IPS-18a (cell line): Measurements from ENCODE around the gene ATP8B1.

Experiments used
- H3K27ac ChIP-seq: one replicate; pipeline ENCODE4 v1.5.1; 2013; ENCODE audit warnings: low read length
- H3K27me3 ChIP-seq: one replicate; pipeline ENCODE4 v1.6.1; 2013; ENCODE audit warnings: mild to moderate bottlenecking, low read length; ENCODE audit not compliant: control insufficient read depth, insufficient read depth
- H3K36me3 ChIP-seq: one replicate; pipeline ENCODE4 v1.6.1; 2013; ENCODE audit warnings: low read depth, low read length; ENCODE audit not compliant: control insufficient read depth
- H3K4me1 ChIP-seq: one replicate; pipeline ENCODE4 v1.6.1; 2013; ENCODE audit warnings: low read depth, low read length; ENCODE audit not compliant: control insufficient read depth
- H3K4me3 ChIP-seq: one replicate; pipeline ENCODE4 v1.5.1; 2013; ENCODE audit warnings: low read length
- H3K9ac ChIP-seq: one replicate; pipeline ENCODE4 v1.6.1; 2013; ENCODE audit warnings: mild to moderate bottlenecking, low read length, moderate library complexity
- H3K9me3 ChIP-seq: one replicate; pipeline ENCODE4 v1.6.1; 2013; ENCODE audit warnings: low read depth, low read length; ENCODE audit not compliant: control insufficient read depth

The ATP8B1 gene

GRCh38 chr18:57772387-57772799 is 30.7 kb downstream of the ATP8B1 start:
- H3K9ac ChIP-seq, result no peak overlapping the region
- no peak overlapping the region for H3K4me3 ChIP-seq
- no peaks in the 10 kb centered on the region for H3K36me3 ChIP-seq
- no peak overlapping the region for H3K27ac ChIP-seq
- H3K4me1 ChIP-seq, result peaks cover 12% of the 10 kb centered on the region
- H3K9me3 ChIP-seq, result no peaks in the 10 kb centered on the region
- no peaks in the 10 kb centered on the region for H3K27me3 ChIP-seq

DNA sequence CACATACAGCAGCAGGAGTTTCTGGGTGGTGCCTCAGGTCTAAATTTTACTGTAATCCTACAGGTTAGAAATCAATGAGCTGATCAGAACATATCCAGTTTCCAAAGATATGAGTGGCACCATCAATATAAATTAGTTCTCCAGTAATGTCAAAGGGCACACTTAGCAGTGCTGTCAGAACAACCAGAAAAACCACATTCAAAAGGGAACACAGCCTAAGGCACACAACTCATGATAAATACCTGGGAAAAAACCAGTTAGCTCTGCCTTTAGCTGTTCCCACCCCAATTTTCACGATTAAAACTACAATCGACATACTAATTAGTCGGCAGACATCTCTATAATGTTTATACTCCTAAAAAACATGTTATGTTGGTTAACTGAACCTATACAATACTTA is 31.5 kb downstream of the ATP8B1 start:
- Histone ChIP-seq H3K36me3 (no peaks in the 10 kb centered on the region), H3K9me3 (no peaks in the 10 kb centered on the region), H3K27me3 (no peaks in the 10 kb centered on the region), H3K27ac (no peak overlapping the region), H3K9ac (no peak overlapping the region), H3K4me3 (no peak overlapping the region), H3K4me1 (peaks cover 12% of the 10 kb centered on the region)

DNA sequence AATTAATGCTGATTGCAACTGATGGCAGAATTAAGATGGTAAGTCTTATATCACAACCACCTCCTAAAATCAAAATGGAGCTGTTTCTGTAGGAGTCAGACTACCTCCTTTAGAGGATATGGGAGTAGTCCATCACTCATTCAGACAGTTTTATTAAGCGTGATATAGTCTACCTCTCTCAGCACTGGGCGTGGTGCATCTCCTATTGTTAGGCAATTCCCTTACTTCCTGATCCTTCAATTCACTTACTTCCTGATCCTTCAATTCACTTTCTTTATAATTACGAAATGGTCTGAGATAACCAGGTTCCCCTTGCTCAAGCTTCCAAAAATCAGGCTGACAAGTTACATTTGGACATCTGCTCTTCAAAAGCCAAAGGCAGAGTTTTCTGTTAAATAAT is 31.9 kb downstream of the ATP8B1 start:
- no peak overlapping the region for H3K27ac ChIP-seq
- no peaks in the 10 kb centered on the region for H3K27me3 ChIP-seq
- H3K4me3 ChIP-seq, result no peak overlapping the region
- H3K9me3 ChIP-seq, result no peaks in the 10 kb centered on the region
- H3K9ac ChIP-seq, result no peak overlapping the region
- no peaks in the 10 kb centered on the region for H3K36me3 ChIP-seq
- H3K4me1 ChIP-seq, result peaks cover 12% of the 10 kb centered on the region

- Histone ChIP-seq H3K27ac (no peak overlapping the region), H3K4me1 (peaks cover 12% of the 10 kb centered on the region), H3K9me3 (no peaks in the 10 kb centered on the region), H3K27me3 (no peaks in the 10 kb centered on the region), H3K4me3 (no peak overlapping the region), H3K9ac (no peak overlapping the region), H3K36me3 (no peaks in the 10 kb centered on the region)
Observed at GRCh38 chr18:57768537-57769326, 34.4 kb downstream of the ATP8B1 start.

DNA sequence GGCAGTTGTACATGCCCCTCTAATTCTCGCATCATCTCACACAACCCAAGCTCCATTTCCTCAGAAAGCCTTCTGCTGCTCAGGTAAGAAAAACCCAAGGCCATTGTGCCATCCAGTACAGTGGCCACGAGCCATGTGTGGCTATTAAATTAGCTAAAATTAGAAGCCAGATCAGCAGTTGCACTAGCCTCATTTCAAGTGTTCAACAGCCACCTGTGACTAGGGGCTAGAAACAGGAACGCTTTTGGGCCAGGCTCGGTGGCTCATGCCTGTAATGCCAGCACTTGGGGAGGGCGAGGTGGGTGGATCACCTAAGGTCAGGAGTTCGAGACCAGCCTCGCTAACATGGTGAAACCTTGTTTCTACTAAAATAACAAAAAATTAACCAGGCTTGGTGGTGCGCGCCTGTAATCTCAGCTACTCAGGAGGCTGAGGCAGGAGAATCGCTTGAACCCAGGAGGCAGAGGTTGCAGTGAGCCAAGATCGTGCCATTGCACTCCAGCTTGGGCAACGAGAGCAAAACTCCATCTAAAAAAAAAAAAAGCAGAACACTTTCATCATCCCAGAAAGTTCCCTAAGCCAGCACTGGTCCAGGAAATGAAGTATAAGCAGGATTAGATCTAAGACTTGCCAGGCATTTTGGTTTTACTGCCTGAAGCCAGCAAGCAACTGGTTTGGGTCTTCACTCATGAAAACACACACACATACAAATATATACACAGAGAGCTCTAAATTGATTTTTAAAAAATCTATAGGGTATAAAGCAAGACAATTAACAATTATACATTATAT is 35.7 kb downstream of the ATP8B1 start:
- H3K9ac ChIP-seq, result no peak overlapping the region
- no peaks in the 10 kb centered on the region for H3K9me3 ChIP-seq
- no peaks in the 10 kb centered on the region for H3K36me3 ChIP-seq

DNA sequence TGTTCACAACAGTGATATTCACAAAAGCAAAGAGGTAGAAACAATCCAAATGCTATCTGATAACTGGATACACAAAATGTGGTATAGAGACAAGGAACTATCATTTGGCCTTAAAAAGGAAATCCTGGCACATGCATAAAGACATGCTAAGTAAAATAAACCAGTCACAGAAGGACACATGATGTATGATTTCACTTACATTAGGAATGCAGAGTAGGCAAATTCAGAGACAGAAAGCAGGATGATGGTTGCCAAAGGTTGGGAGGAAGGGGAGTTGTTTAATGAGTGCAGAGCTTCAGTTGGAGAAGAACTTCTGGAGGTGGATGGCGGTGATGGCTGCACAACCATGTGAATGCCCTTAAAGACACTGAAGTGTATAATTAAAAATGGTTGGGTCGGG is 38.1 kb downstream of the ATP8B1 start:
- no peaks in the 10 kb centered on the region for H3K4me1 ChIP-seq

More for the DNA sequence above, 35.7 kb downstream of the ATP8B1 start:
- H3K27ac ChIP-seq, result no peak overlapping the region
- no peaks in the 10 kb centered on the region for H3K27me3 ChIP-seq
- no peak overlapping the region for H3K4me3 ChIP-seq
- peaks cover 12% of the 10 kb centered on the region for H3K4me1 ChIP-seq

DNA sequence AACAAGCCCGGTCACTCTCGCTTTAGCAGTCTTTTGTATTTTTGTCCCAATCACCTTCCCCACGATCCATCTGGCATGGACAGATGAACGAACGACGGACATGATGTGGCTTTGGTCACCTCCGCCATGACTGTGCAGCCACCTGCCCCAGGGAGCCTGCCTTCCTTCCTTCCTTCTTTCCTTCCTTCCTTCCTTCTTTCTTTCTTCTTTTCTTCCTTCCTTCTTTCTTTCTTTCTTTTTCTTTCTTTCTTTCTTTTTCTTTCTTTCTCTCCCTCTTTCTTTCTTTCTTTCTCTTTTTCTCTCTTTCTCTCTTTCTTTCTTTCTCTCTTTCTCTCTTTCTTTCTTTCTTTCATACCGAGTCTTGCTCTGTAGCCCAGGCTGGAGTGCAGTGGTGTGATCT is 39.0 kb downstream of the ATP8B1 start:
- Histone ChIP-seq H3K27me3 (no peaks in the 10 kb centered on the region), H3K9ac (no peak overlapping the region), H3K9me3 (no peaks in the 10 kb centered on the region), H3K4me1 (no peaks in the 10 kb centered on the region), H3K27ac (no peak overlapping the region), H3K4me3 (no peak overlapping the region), H3K36me3 (no peaks in the 10 kb centered on the region)

More for the DNA sequence above, 38.1 kb downstream of the ATP8B1 start:
- Histone ChIP-seq H3K36me3 (no peaks in the 10 kb centered on the region), H3K4me3 (no peak overlapping the region), H3K27me3 (no peaks in the 10 kb centered on the region), H3K27ac (no peak overlapping the region), H3K9ac (no peak overlapping the region), H3K9me3 (no peaks in the 10 kb centered on the region)

DNA sequence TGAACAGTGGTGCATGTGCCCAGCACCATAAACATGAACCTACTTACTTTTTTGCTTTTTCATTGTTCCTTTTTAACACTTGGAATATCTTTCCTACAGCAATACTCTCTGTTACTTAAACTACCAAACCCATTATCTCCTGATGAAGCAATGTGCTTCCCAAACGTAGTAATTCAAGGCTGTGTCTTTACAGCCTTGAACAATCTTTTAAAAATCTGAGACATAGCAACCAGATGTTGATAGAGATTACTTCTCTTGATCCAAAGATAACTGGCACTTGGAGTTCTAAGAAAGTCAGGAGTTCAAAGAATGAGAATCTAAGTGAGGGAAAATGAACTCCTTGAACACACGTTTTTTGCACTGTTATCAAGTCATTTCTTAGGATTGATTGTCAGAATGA is 40.4 kb downstream of the ATP8B1 start:
- H3K4me3 ChIP-seq, result no peak overlapping the region
- no peaks in the 10 kb centered on the region for H3K36me3 ChIP-seq
- H3K4me1 ChIP-seq, result no peaks in the 10 kb centered on the region
- no peaks in the 10 kb centered on the region for H3K9me3 ChIP-seq
- H3K27me3 ChIP-seq, result no peaks in the 10 kb centered on the region
- no peak overlapping the region for H3K9ac ChIP-seq
- H3K27ac ChIP-seq, result no peak overlapping the region

DNA sequence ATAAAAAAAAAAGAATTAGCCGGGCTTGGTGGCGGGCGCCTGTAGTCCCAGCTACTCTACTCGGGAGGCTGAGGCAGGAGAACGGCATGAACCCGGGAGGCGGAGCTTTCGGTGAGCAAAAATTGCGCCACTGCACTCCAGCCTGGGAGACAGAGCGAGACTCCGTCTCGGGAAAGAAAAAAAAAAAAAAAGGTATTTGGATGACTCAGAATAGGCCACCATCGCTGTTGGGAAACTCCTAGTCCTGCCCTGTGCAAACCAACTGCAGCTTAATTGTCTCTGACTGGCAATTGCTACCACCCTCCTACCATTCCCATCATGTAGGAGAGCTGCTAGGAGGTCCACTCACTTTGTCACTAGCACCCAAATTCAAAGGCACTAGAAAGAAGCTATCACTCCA is 43.5 kb downstream of the ATP8B1 start:
- Histone ChIP-seq H3K9me3 (no peaks in the 10 kb centered on the region), H3K4me1 (no peaks in the 10 kb centered on the region), H3K27ac (no peak overlapping the region), H3K27me3 (no peaks in the 10 kb centered on the region), H3K4me3 (no peak overlapping the region), H3K9ac (no peak overlapping the region), H3K36me3 (no peaks in the 10 kb centered on the region)

DNA sequence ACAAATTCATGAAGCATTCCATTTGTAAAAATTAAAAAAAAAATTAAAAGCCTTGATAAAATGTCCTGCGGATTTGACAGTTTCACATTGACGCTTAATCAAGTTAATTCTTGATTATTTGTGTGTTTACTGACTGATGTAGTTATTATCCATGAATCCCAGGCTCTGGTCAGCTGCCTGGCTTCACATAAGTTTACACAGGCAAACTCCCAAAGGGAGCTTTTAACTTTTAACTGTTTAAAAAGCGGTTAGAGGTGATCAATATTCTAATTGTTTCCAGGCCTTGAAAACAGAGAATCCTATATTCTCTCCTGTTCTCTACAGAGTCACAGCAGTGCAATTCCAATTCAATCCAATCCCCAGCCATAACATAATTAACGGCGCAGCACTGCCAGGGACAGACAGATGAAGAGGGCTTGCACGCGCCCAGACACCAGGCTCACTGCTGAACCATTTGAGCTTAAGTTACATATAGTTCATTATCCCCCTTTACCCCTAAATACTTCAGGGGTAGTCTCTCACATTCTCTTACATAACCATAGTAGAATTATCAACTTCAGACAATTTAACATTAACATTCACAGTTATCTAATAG is 47.5 kb downstream of the ATP8B1 start:
- Histone ChIP-seq H3K9ac (no peak overlapping the region), H3K9me3 (no peaks in the 10 kb centered on the region), H3K4me1 (no peaks in the 10 kb centered on the region), H3K27me3 (no peaks in the 10 kb centered on the region), H3K36me3 (no peaks in the 10 kb centered on the region), H3K27ac (no peak overlapping the region), H3K4me3 (no peak overlapping the region)

GRCh38 chr18:57754577-57755338 is 48.4 kb downstream of the ATP8B1 start:
- Histone ChIP-seq H3K9ac (no peak overlapping the region), H3K27ac (no peak overlapping the region), H3K9me3 (no peaks in the 10 kb centered on the region), H3K4me3 (no peak overlapping the region), H3K4me1 (no peaks in the 10 kb centered on the region), H3K27me3 (no peaks in the 10 kb centered on the region), H3K36me3 (no peaks in the 10 kb centered on the region)
